Activated CD8-positive, alpha-beta memory T cell treated with anti-CD3 and anti-CD28 coated beads for 48 hours (primary cell): ENCODE results near the gene SCAMP3.

ENCODE experiments used
- DNase-seq, 3 experiments: peaks; one replicate each; pipeline ENCODE4 v3.0.0-alpha.2; 2020; ENCODE audit warnings: low read depth in 2 of 3, low spot score in 2 of 3

Gene SCAMP3

DNA sequence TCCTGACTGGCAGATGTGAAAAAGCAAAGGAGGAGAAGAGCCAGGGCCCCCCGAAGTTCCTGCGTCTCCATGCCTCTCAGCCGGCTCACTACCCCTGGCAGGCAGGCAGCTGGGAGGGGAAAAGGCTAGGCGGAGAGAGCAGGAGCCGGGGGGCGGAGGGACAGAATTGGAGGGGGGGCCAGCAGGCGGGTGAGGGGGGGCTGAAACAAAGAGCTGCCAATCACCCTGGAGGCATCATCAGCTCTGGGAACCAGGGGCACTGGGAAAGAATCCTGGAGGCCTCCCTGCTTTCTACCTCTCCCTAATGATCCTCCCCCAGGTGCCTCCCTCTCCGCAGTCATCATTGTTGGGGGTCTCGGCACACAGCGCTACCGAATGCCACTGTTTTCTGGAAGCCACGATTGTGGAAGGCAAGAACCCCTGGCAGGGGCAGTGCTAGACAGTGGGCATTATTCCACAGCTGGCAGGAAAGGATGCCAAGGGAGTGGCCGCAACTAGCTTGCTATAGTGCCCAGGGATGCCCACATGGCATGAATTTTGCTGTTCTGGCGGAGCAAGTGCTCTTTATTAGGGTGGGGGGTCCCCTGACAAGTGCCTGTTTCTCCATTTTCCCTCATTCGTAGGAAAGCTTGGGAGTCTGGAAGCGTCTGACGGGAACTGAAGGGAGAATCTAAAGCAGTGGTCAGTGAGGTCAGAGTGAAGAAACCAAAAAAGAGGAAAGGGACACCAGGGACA lies 54.2 kb downstream of the SCAMP3 start, which contains the start of gene THBS3:
TSS of gene THBS3 (minus strand) at position 92 of the 735 bp plus-strand sequence. CDS start at position 71, 21 bp downstream.
- DNase-seq, result no peak

DNA sequence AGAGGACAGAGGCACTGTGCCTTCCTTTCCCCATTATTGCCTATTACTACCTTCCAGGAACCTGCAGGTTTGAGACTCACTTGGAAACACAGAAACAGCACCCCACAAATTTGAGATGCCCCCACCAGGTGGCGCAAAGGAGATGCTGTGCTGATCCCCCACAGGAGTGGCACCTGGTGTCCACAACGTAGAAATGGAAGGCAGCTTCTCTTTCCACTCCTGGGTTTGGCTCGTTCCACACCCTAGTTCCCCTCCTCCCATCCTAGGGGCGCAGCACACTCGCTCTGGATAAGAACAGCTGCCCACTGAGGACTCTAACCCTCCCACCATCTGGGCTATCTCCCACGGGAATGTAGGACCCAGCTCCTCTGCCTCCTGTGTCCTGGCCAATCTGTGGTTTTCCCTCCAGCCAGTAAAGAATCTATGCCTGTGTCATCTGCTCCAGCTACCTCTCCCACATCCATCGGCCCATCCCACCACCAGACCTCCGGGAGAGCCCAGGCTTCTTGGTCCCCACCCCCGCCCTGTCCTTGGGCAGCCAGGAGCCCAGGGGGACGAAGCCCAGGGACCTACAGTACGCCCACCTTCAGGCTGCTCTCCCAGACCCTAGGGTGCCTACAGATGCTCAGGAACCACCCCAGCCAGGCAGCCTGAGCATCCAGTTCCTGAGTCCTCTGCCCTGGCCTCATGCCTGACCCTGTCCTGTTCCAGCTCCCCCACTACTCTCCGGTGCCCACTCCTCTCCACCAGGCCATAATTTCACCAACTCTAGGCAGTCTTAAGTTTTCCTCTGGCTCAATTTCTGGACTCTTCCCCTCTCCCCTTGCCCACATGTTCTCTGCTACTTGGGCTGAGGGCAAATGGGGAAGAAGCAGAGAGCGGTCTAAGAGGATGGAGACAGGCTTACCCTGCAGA lies 55.0 kb downstream of the SCAMP3 start:
- peak; percentile 67 to 95 (median 86) for DNase-seq
